GM19438 (cell line): Measurements from ENCODE around the gene CENPP.

Experiments
- ATAC-seq: cut with Tn5 transposase; IDR thresholded peaks from one replicate; pipeline ENCODE4 v1.9.1; 2021; ENCODE audit warnings: low read depth; ENCODE audit not compliant: unreplicated experiment

CENPP gene

GRCh38 chr9:92648474-92648971, 322.8 kb downstream of the CENPP start:
- no peak for ATAC-seq

DNA sequence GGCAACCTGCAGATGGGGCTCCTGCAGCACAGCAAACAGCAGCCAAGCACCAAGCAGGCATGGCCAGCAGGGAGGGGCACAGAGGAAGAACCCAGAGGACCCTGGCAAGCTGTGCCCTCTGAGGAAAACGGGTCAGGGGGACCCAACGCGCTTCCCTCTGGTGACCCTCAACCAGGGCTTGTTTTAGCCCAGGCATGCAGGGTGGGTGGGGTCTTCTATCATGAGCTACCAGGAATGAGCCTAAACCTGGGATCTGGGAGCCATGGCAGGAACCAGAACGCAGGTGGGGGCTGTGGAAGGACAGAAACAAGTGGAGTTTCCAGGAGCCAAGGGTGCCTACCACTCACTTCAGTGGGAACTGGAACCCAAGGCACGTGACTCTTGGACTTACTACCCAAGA, 323.3 kb downstream of the CENPP start:
- no peak for ATAC-seq

GRCh38 chr9:92650296-92650695, 324.5 kb downstream of the CENPP start:
- ATAC-seq: no peak

DNA sequence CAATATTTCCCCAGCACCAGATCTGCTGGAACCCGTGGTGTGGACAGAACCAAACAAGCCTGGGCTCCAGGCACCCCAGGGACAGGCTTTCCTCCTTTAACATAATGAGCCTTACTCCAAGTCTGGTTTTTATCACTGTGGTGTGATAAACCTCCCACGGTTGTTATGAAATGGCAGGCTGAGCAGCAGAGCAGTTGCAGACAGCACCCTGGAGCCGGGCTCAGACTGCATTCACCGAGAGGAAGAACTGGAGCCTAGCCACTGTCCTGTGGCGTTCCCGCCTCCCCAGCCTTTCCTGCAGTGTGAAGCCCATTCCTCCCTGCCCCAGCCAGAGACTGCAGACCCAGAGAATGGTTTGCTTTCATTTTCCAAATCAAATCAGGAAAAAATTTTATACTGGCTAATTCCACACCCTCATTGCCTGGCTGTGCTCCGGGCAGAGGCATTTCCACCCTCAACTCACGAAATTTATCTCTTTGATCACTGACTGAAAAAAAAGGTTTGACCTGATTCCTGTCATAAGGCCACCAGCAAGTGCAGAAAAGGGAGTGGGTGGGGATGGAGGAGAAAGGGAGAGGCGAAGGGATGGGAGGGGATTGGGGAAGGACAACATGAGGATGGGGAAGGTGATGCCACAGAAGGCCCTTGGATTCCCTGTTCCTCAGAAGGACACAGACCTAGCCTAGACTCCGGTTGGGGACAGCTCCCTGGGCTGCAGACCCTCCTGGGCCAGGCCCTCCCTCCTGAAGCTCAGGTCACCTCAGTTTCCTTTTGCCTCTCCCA, 325.3 kb downstream of the CENPP start:
- ATAC-seq: no peak

DNA sequence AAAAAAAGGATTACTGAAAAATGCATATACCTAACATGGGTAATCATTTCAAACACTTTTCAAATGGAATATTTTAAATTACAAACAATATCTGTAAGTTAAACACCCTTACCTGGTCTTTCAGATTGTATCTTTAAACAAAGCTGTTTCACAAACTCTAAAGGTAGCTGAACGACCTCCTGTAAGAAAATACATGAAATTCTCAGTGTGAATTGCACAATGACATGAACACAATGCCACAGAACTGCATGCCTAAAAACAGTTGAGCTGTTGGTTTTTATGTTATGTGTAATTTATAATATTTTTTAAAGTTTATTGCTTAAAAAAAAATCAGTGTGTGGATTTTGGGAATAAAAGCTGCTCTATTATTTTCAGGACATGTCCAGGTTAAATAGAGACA, 326.7 kb downstream of the CENPP start:
- ATAC-seq: no peak

DNA sequence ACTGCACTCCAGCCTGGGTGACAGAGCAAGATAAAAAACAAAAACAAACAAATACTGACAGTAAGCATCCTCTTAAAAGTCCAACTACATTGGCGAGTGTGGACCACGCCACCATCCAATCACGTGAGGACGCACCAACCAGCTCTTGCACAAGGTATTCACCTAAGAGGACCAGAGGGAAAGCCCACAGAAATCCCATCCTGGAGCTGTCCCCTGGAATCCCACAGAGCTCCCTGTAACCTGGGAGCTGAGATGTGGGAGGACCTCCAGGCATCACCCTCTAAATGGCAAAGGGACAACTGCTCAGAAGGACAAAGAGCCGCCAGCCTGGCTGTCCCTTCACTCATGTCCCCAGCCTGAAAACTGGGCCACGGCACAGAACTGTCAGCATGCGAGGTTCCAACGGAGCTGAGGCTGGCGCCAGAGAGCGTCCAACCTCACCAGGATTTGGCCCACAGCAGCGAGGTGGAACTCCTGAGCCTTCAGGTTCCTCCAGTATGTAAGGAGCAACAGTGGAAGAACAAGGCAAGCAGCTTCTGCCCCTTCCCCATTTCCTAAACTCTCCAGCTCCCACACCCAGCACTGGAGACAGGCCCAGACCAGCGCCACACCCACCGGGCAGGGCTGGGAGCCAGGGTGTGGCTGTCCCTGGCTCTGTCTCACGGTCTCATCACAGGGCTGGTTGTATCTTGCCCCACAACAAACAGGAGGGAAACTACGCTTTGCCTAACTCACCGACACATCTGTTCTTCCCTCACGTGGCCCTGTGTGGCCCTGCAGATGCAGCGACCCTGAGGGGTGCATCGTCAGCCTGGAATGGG, 328.9 kb downstream of the CENPP start:
- no peak for ATAC-seq

DNA sequence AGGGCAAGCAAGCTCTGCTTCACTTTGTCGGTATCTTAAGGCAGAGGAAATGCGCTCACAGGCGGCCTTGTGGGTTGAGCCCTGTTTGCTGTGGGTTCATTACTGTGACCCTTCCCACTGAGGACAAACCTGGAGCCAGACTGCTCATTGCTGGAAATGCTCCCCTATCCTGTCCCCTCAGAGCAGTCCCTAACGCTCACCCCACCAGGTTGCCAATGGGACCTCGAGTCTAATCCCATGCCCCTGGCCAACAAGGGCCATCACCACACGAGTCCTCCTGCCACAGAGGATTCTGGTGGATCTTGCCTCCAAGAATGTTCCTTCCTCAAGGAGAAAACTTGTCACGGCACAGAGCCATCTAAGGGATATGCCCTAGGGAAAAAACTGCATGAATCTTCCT, 329.6 kb downstream of the CENPP start:
- no peak for ATAC-seq

DNA sequence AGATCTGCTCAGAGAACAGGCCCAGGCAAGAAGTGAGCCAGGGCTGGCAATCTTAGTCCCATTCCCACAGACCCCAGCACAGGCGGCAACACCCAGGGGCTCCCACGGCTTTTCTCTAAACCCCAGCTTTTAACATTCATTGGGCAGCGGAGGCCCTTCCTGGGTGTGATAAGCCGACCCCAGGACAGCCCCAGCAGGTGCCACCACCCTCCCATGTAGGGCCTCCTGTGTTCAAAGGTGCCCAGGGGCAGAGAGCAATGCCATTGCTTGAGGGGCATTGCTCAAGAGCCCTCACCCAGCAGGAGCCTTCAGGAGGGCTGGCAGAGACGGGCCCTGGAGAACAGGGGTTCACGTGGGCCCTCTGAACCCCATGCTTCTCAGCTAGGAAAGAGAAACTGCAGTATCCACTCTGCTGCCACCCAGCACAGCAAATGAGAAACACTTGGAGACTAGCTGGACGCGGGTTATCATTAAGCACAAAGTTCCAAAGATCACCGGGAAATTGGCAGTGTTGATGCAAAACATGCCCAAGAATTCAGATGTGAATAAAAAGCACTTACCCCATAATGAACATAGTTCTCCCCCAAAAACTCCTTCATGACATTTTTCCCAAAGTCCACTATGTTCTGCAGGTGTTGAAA, 330.3 kb downstream of the CENPP start:
- ATAC-seq: no peak

- ATAC-seq: no peak
These were observed 330.8 kb downstream of the CENPP start for GRCh38 chr9:92656537-92656925.

- ATAC-seq: no peak
These were observed 331.7 kb downstream of the CENPP start for GRCh38 chr9:92657296-92658094.

- no peak for ATAC-seq
These were observed 332.4 kb downstream of the CENPP start for GRCh38 chr9:92658176-92658575.

GRCh38 chr9:92658611-92659010, 332.9 kb downstream of the CENPP start:
- ATAC-seq: no peak

DNA sequence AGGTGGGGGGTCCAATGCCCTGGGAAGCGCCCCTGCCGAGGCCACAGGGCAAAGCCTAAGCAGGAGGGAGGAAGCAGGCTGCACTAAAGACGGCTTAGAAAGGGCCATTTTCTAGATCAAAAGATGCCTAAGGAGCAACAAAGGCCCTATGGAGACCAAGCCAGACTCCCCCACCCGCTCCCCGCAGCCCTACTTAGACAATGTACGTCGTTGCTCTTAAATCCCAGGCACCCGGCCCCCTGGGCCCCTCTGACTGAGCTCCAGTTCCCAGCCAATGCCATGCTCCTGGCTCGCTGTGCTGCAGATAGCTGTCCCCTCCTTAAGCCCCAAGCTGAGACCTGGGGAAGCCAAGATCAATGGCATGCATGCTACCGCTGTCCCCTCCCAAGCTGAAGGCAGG, 333.8 kb downstream of the CENPP start:
- no peak for ATAC-seq

DNA sequence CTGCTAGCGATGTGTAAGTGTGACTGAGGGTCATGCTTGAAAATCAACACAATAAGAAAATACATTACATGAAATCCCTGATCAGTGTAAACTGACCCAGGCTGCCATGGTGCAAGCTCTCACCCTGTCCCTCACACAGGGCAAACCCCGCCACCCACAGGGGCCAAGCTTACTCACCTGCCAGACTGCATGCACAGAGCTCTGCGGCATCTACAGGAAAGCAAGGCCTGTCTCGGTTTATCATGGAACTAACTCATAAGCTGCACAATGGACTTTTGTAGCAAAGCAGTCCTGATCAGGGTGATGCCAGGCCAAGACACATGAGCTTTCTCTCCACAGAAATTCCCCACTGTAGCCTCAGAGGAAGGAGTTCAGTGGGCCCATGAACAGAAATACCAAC, 334.5 kb downstream of the CENPP start:
- no peak for ATAC-seq

- ATAC-seq: no peak
These were observed 335.4 kb downstream of the CENPP start for GRCh38 chr9:92661127-92661526.

DNA sequence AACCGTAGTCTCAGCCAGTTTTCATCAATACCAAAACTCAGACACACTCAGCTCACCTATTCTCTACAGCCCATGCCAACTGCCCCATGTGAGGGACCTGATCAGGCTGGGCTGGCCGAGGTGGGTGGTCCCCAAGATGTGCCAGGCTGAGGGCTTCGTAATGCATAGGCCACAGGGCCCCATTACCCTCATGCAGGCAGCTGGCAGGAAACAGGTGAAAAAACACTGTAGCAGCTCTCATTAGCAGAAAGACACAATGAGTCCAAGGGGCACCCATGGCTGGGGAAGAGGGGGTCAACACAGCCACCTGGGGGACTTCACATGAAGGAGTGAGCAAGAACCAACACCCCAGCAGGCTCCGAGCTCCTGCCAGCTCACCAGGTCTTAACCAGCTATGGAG, 336.0 kb downstream of the CENPP start:
- ATAC-seq: no peak

DNA sequence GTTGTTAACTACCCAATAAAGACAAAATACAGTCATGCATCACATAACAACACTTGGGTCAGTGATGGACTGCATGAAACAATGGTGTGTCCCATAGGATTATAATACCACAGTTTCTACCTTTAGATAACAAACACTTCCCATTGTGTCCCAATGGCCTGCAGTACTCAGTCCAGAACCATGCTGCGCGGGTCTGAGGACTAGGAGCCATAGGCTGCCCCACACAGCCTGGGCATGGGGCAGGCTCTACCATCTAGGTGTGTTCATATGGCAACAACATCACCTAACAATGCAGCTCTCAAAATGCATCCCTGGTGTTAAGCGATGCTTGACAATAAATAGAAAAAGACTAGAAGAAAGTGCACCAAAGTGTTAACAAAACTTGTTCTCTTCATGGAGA, 337.4 kb downstream of the CENPP start:
- no peak for ATAC-seq

- no peak for ATAC-seq
These were observed 338.2 kb downstream of the CENPP start for GRCh38 chr9:92663951-92664350.

DNA sequence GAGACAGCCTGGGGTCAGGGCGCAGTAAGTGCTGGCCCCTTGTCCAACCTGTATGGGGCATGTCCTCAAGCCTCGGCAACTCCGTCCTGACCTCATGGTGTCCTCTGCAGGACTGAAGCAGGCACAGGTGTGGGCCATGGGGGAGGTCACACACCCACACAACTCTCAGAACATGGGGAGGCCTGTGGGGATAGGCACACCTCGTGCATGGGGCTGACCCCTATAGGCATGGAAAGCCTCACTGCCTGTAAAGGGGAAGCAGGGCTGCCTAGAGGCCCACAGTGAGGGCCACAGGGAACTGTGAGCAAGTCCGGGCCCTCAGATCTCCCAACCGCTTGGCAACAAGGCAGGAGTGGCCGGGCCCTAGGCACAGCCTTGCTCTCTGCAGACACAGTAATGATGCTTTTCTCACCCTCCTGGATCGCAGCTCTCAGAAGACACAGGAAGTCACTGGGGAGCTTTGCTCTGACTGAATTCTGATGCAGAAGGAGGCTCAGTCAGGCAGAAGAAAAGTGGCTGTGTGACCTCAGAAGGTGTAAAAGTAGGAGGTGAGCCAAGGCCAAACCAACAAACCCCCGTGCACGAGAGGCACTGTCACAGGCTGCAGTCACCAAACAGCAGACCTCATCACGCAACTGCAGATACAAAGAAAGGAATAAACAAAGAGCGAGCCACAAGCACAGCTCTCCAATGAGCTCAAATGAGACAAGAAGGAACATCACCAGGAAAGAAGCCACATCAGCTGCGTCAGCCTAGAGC, 338.8 kb downstream of the CENPP start:
- no peak for ATAC-seq

GRCh38 chr9:92665836-92666235, 340.1 kb downstream of the CENPP start:
- no peak for ATAC-seq
